ENCODE data around the gene DACH1.

- no peak for TF ChIP-seq GATAD2A (CRISPR knock-in tag; IDR thresholded peaks at IDR 0.05)
- no peak for TF ChIP-seq HOMEZ (CRISPR knock-in tag; IDR thresholded peaks at IDR 0.05; ENCODE audit: low read depth)
- no peak for TF ChIP-seq SUZ12 (IDR thresholded peaks at IDR 0.05; ENCODE audit: low read depth, low read length)
- TF ChIP-seq ZNF558 (CRISPR knock-in tag; IDR thresholded peaks at IDR 0.05; ENCODE audit: borderline replicate concordance) = no peak
Measured at GRCh38 chr13:71813187-71813586, 53.8 kb downstream of the DACH1 start.

Measured in HepG2 (cell line).